ENCODE data around the gene CNTLN. TPM values are rescaled to one million over a fixed set of nuclear protein-coding genes. Genes with fewer than 3 reads are reported as not detected.
"Not testable (repeated sequence)": the region's sequence is repeated elsewhere in the genome, so short reads cannot be mapped to it uniquely, and the experiment has no call there.

Gene CNTLN
- total RNA-seq, 1 donor from 2014 or later: 10.1 TPM

- Histone ChIP-seq H4K20me1 (ENCODE audit: low read depth) (no peaks in the 10 kb centered on the region), H3K27ac (no peak overlapping the region), H3K4me1 (peaks cover 16% of the 10 kb centered on the region), H3K9ac (no peak overlapping the region), H3K36me3 (no peaks in the 10 kb centered on the region), H3K27me3 (no peaks in the 10 kb centered on the region), H3K9me3 (ENCODE audit: low read depth) (no peaks in the 10 kb centered on the region), H3F3A (ENCODE audit: low read depth) (no peaks in the 10 kb centered on the region), H3K4me3 (no peak overlapping the region), H3K4me2 (no peak overlapping the region), H3K79me2 (ENCODE audit: low read depth) (no peaks in the 10 kb centered on the region), H2AFZ (replicated peaks) (no peak overlapping the region)
- no peak for DNase-seq (ENCODE audit: low spot score)
- TF ChIP-seq CTCF (IDR thresholded peaks at IDR 0.05): no peak
- TF ChIP-seq EZH2phosphoT487 (IDR thresholded peaks at IDR 0.05): no peak
- no peak for TF ChIP-seq EZH2 (IDR thresholded peaks at IDR 0.05)
- H3K9me3 Mint-ChIP-seq: no peaks in the 10 kb centered on the region
- H3K4me1 Mint-ChIP-seq: peaks cover 7% of the 10 kb centered on the region
- no peak overlapping the region for H3K27ac Mint-ChIP-seq
- H3K27me3 Mint-ChIP-seq (ENCODE audit: insufficient read depth, low read depth): no peaks in the 10 kb centered on the region
- H3K4me3 Mint-ChIP-seq: no peak overlapping the region
- H3K36me3 Mint-ChIP-seq: no peaks in the 10 kb centered on the region
Measured at GRCh38 chr9:17389026-17389425, 254.2 kb downstream of the CNTLN start.

DNA sequence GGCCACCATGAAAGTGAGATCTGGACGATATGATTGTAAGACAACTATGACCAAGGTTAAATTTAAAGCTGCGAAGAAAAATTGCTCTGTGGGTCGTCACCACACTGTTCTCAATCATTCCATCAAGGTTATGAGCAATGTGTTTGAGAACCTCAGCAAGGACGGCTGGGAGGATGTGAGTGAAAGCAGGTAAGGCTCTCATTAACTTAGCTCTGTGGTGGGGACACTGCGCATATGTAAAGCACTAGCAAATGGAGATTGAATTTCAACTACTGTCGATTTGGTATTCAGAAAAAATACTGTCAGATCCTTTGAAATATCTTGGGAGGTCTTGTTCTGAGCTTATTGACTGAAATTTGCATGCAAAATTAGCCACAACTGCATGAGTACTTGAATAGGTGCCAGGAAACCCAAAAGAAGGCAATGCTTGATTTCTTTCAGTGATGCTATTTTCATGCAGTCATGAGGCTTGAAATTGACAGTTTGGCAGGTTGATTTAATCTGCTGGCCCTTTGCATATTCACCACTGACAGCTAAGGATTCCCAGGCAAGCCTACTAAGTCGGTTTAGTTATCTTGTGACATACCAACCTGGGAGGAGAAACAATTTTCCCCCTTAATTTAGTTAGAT, 260.2 kb downstream of the CNTLN start:
- no peaks in the 10 kb centered on the region for H3F3A ChIP-seq (ENCODE audit: low read depth)
- Mint-ChIP-seq H3K27ac (no peak overlapping the region), H3K4me3 (no peak overlapping the region), H3K36me3 (peaks cover 8% of the 10 kb centered on the region), H3K9me3 (no peaks in the 10 kb centered on the region), H3K27me3 (ENCODE audit: insufficient read depth, low read depth) (no peaks in the 10 kb centered on the region), H3K4me1 (no peaks in the 10 kb centered on the region)
- DNase-seq (ENCODE audit: low spot score): no peak
- H4K20me1 ChIP-seq (ENCODE audit: low read depth): no peaks in the 10 kb centered on the region
- no peaks in the 10 kb centered on the region for H3K27me3 ChIP-seq
- H3K4me3 ChIP-seq: no peak overlapping the region
- H3K9ac ChIP-seq: no peak overlapping the region
- H3K4me2 ChIP-seq: no peak overlapping the region
- H3K9me3 ChIP-seq (ENCODE audit: low read depth): no peaks in the 10 kb centered on the region
- no peak overlapping the region for H2AFZ ChIP-seq (replicated peaks)
- H3K27ac ChIP-seq: no peak overlapping the region
- TF ChIP-seq CTCF (IDR thresholded peaks at IDR 0.05) (no peak), EZH2 (IDR thresholded peaks at IDR 0.05) (no peak), EZH2phosphoT487 (IDR thresholded peaks at IDR 0.05) (no peak)
- H3K4me1 ChIP-seq: no peaks in the 10 kb centered on the region
- H3K36me3 ChIP-seq: no peaks in the 10 kb centered on the region
- no peaks in the 10 kb centered on the region for H3K79me2 ChIP-seq (ENCODE audit: low read depth)

DNA sequence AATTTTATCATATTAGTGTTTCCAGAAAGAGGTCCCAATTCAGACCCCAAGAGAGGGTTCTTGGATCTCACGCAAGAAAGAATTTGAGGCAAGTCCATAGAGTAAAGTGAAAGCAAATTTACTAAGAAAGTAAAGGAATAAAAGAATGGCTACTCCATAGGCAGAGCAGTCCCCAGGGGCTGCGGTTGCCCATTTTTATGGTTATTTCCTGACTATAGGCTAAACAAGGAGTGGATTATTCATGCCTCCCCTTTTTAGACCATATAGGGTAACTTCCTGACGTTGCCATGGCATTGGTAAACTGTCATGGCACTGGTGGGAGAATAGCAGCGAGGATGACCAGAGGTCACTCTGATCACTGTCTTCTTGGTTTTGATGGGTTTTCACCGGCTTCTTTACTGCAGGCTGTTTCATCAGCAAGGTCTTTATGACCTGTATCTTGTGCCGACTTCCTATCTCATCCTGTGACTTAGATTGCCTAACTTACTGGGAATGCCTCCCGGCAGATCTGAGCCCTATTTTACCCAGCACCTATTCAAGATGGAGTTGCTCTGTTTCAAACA, 262.4 kb downstream of the CNTLN start:
- H3K27ac Mint-ChIP-seq; DNase-seq (ENCODE audit: low spot score); H3K4me3 ChIP-seq: not testable (repeated sequence)

GRCh38 chr9:17398350-17398749, 263.5 kb downstream of the CNTLN start:
- H3K27ac ChIP-seq: no peak overlapping the region
- Mint-ChIP-seq H3K4me1 (no peaks in the 10 kb centered on the region), H3K27me3 (ENCODE audit: insufficient read depth, low read depth) (no peaks in the 10 kb centered on the region), H3K36me3 (peaks cover 12% of the 10 kb centered on the region), H3K27ac (no peak overlapping the region), H3K4me3 (no peak overlapping the region), H3K9me3 (no peaks in the 10 kb centered on the region)
- H3K4me2 ChIP-seq: no peak overlapping the region
- H3K4me1 ChIP-seq: no peaks in the 10 kb centered on the region
- TF ChIP-seq EZH2phosphoT487 (IDR thresholded peaks at IDR 0.05) (no peak), CTCF (IDR thresholded peaks at IDR 0.05) (no peak), EZH2 (IDR thresholded peaks at IDR 0.05) (no peak)
- H3K79me2 ChIP-seq (ENCODE audit: low read depth): no peaks in the 10 kb centered on the region
- no peaks in the 10 kb centered on the region for H3K9me3 ChIP-seq (ENCODE audit: low read depth)
- no peaks in the 10 kb centered on the region for H3F3A ChIP-seq (ENCODE audit: low read depth)
- H3K9ac ChIP-seq: no peak overlapping the region
- no peaks in the 10 kb centered on the region for H3K27me3 ChIP-seq
- H2AFZ ChIP-seq (replicated peaks): no peak overlapping the region
- no peak for DNase-seq (ENCODE audit: low spot score)
- no peaks in the 10 kb centered on the region for H3K36me3 ChIP-seq
- no peaks in the 10 kb centered on the region for H4K20me1 ChIP-seq (ENCODE audit: low read depth)
- no peak overlapping the region for H3K4me3 ChIP-seq

More for the DNA sequence above, 262.4 kb downstream of the CNTLN start:
- H3K27ac ChIP-seq; H3K36me3 ChIP-seq; H3K27me3 ChIP-seq; H3K4me1 ChIP-seq; H3K4me2 ChIP-seq; H3K9ac ChIP-seq; H3K4me3 Mint-ChIP-seq; H3K27me3 Mint-ChIP-seq (ENCODE audit: insufficient read depth, low read depth); H3K9me3 ChIP-seq (ENCODE audit: low read depth); H2AFZ ChIP-seq (replicated peaks); H3K4me1 Mint-ChIP-seq; H3K36me3 Mint-ChIP-seq; H3K9me3 Mint-ChIP-seq; H4K20me1 ChIP-seq (ENCODE audit: low read depth); H3F3A ChIP-seq (ENCODE audit: low read depth); H3K79me2 ChIP-seq (ENCODE audit: low read depth): not testable (repeated sequence)
